ENCODE results near the gene CTXND1. TPM values are rescaled to one million over a fixed set of nuclear protein-coding genes. Genes with fewer than 3 reads are reported as not detected.

Gene CTXND1
- total and polyA plus RNA-seq, 7 donors = 0.01 to 0.07 (median 0.04) TPM; not detected in 3

GRCh38 chr15:80155001-80155377 is 97.0 kb downstream of the CTXND1 start:
- 85 to 91% (median 89%) methylated on average over 5 of the region's 5 CpGs for WGBS, 3 donors
- Histone ChIP-seq H3K27ac (no peak overlapping the region), H3K36me3 (ENCODE audit: insufficient read depth in 1 of 2, low read depth in 1 of 2) (peaks cover 0 to 25% of the 10 kb centered on the region in 2 donors), H3K9me3 (no peaks in the 10 kb centered on the region), H3K4me3 (no peak overlapping the region), H3K27me3 (ENCODE audit: insufficient read depth in 3 of 3, low read length in 2 of 3) (no peaks in the 10 kb centered on the region), H3K4me1 (peaks cover 35% of the 10 kb centered on the region)
- intact Hi-C loops (cut with DNase I) = loop anchor here in 1 of 2 donors (10.0 kb wide), 1 partner anchor 100 kb away; the partner anchor contains the start of gene ZFAND6
- TF ChIP-seq, protein P1, sequence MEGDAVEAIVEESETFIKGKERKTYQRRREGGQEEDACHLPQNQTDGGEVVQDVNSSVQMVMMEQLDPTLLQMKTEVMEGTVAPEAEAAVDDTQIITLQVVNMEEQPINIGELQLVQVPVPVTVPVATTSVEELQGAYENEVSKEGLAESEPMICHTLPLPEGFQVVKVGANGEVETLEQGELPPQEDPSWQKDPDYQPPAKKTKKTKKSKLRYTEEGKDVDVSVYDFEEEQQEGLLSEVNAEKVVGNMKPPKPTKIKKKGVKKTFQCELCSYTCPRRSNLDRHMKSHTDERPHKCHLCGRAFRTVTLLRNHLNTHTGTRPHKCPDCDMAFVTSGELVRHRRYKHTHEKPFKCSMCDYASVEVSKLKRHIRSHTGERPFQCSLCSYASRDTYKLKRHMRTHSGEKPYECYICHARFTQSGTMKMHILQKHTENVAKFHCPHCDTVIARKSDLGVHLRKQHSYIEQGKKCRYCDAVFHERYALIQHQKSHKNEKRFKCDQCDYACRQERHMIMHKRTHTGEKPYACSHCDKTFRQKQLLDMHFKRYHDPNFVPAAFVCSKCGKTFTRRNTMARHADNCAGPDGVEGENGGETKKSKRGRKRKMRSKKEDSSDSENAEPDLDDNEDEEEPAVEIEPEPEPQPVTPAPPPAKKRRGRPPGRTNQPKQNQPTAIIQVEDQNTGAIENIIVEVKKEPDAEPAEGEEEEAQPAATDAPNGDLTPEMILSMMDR (IDR thresholded peaks at IDR 0.05) = no peak
- ATAC-seq (no peak), DNase-seq (no peak)

DNA sequence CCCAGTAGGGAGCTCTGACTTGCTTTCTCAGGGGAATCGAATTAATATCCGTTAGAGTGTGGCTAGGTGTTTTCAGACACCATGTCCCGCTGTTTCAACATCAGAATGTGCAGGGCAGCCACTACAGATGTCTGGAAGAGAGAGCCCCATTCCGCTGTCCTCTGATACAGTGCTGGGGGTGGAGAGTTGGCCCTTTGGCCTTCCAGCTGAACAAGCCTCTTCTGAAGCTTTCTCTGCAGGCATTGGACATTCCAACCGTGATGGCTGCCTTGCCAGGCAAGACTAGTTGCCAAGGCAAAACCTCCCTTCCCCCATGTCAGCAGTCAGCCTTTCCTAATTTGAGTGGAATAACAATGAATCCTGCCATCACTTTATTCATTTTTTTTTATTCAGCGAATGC is 97.7 kb downstream of the CTXND1 start:
- peak overlapping the region; percentile 75 for H3K4me3 ChIP-seq
- peak overlapping the region; percentile 88 for H3K27ac ChIP-seq
- DNase-seq (peak in 1 of 2 donors; percentile 71), ATAC-seq (no peak)
- H3K27me3 ChIP-seq (ENCODE audit: insufficient read depth in 3 of 3, low read length in 2 of 3) = no peaks in the 10 kb centered on the region
- H3K9me3 ChIP-seq = no peaks in the 10 kb centered on the region
- intact Hi-C loops (cut with DNase I) = loop anchor here (5.0 to 10.0 kb wide), 3 partner anchors 72 to 257 kb away; partner anchors contain the start of genes MTHFS (in 1 of the 2) and ZFAND6 (in 1 of the 2)
- TF ChIP-seq, protein P1 (IDR thresholded peaks at IDR 0.05) = no peak
- peaks cover 35% of the 10 kb centered on the region for H3K4me1 ChIP-seq
- peaks cover 0 to 18% of the 10 kb centered on the region in 2 donors for H3K36me3 ChIP-seq (ENCODE audit: insufficient read depth in 1 of 2, low read depth in 1 of 2)
- 69 to 80% (median 69%) methylated on average over 6 of the region's 6 CpGs for WGBS, 3 donors

- TF ChIP-seq, protein P1 (IDR thresholded peaks at IDR 0.05) = no peak
- H3K4me1 ChIP-seq = peaks cover 35% of the 10 kb centered on the region
- H3K36me3 ChIP-seq (ENCODE audit: insufficient read depth in 1 of 2, low read depth in 1 of 2) = peaks cover 0 to 14% of the 10 kb centered on the region in 2 donors
- intact Hi-C loops (cut with DNase I) = loop anchor here (5.0 to 10.0 kb wide), 3 partner anchors 72 to 257 kb away; partner anchors contain the start of genes MTHFS (in 1 of the 2) and ZFAND6 (in 1 of the 2)
- peak in 1 of 2 donors; percentile 69 for DNase-seq
- peak overlapping the region; percentile 88 for H3K27ac ChIP-seq
- peak overlapping the region; percentile 75 for H3K4me3 ChIP-seq
- ATAC-seq = no peak
- no peaks in the 10 kb centered on the region for H3K9me3 ChIP-seq
- 71 to 79% (median 73%) methylated on average over 4 of the region's 4 CpGs for WGBS, 3 donors
- H3K27me3 ChIP-seq (ENCODE audit: insufficient read depth in 3 of 3, low read length in 2 of 3) = no peaks in the 10 kb centered on the region
These were observed 98.1 kb downstream of the CTXND1 start for GRCh38 chr15:80153900-80154299.

DNA sequence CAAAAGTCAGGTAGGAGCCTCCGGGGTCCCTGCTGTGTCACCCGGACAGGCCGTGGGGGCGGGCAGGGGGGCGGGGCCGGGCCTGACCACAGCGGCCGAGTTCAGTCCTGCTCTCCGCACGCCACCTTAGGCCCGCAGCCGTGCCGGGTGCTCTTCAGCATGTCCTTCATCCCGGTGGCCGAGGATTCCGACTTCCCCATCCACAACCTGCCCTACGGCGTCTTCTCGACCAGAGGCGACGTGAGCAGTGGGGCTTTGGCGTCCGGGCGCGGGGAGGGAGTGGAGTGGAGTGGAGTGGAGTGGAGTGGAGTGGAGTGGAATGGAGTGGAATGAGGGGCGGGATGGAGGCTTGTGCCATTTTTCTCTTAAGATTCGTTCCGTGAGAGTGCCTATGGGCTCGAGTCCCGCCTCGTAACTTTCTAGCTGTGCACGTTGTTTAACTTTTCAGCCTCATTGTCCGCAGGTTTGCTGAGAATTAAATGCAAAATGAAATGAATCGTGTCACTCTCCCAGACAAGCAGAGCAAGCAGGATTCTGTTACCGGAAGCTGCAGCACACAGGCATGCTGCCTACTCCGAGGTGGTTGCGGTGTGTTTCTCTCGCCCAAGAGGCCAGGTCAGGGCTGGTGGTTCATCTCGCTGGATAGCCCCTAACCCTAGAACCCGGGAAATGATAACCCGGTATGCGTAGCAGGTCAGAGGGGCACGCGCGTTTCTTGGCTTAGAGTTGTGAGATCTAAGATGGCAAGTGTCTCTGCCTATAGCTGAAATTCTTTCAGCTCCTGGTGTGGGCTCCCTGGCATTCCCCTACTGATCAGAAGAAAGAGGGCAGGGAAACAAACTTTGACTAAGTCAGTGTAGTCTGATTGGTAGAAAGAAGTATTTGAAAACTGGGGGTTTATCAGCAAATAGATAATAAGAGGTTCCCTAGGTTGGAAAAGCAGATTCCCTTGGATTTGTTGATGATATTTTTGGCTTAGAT is 98.8 kb downstream of the CTXND1 start, which contains the start of gene FAH:
Gene FAH (plus strand): TSS at position 104 of the 981 bp plus-strand sequence. CDS start 56 bp downstream, at position 160.
- TF ChIP-seq, protein P1 (IDR thresholded peaks at IDR 0.05) = no peak
- H3K36me3 ChIP-seq (ENCODE audit: insufficient read depth in 1 of 2, low read depth in 1 of 2) = peaks cover 0 to 7% of the 10 kb centered on the region in 2 donors
- peak; percentile 73 to 80 (median 75) for ATAC-seq
- H3K4me1 ChIP-seq = peaks cover 35% of the 10 kb centered on the region
- H3K9me3 ChIP-seq = no peaks in the 10 kb centered on the region
- peak in 1 of 2 donors; percentile 51 for DNase-seq
- peak within 1 kb of the TSS; percentile 88 for H3K27ac ChIP-seq
- intact Hi-C loops (cut with DNase I) = loop anchor here (5.0 to 10.0 kb wide), 3 partner anchors 71 to 256 kb away; partner anchors contain the start of genes MTHFS (in 1 of the 2) and ZFAND6 (in 1 of the 2)
- no peaks in the 10 kb centered on the region for H3K27me3 ChIP-seq (ENCODE audit: insufficient read depth in 3 of 3, low read length in 2 of 3)
- peak within 1 kb of the TSS; percentile 75 for H3K4me3 ChIP-seq
- WGBS, 3 donors = 4 to 10% (median 6%) methylated on average over 39 to 45 of the region's 45 CpGs

Measured in psoas muscle (tissue), 8 donors.